Osteoblast (primary cell): ENCODE data around the gene UNC13A. TPM values are rescaled to one million over a fixed set of nuclear protein-coding genes. Genes with fewer than 3 reads are reported as not detected.

Source experiments
- DNase-seq: peaks from one replicate; pipeline ENCODE4 v3.0.0; 2011; ENCODE audit warnings: low spot score, mixed read lengths; ENCODE audit not compliant: insufficient read length; ENCODE audit errors: missing footprints
- H2AFZ ChIP-seq: 2 replicates; pipeline ENCODE4 v1.6.0; 2011; ENCODE audit warnings: mild to moderate bottlenecking, low read length
- H3K27ac ChIP-seq: 2 replicates; pipeline ENCODE4 v1.5.1; 2011; ENCODE audit warnings: mild to moderate bottlenecking, low read depth, low read length, moderate library complexity
- H3K27me3 ChIP-seq: 2 replicates; pipeline ENCODE4 v1.6.0; 2012; ENCODE audit warnings: mild to moderate bottlenecking, control low read depth, inconsistent platforms, low read length, moderate library complexity; ENCODE audit not compliant: insufficient read depth
- H3K36me3 ChIP-seq: 2 replicates; pipeline ENCODE4 v1.5.1; 2011; ENCODE audit warnings: mild to moderate bottlenecking, low read length, control low read depth, moderate library complexity; ENCODE audit not compliant: insufficient read depth
- H3K4me1 ChIP-seq: 2 replicates; pipeline ENCODE4 v1.5.1; 2011; ENCODE audit warnings: mild to moderate bottlenecking, low read length, control low read depth, moderate library complexity; ENCODE audit not compliant: insufficient read depth
- H3K4me2 ChIP-seq: 2 replicates; pipeline ENCODE4 v1.6.0; 2011; ENCODE audit warnings: mild to moderate bottlenecking, low read length; ENCODE audit not compliant: insufficient read depth
- H3K4me3 ChIP-seq: fragments of 200-600 bp; sonication (generic); 3 replicates; pipeline ENCODE4 v1.5.1; 2012; ENCODE audit warnings: mild to moderate bottlenecking, low read length, inconsistent platforms; ENCODE audit not compliant: insufficient read depth
- H3K79me2 ChIP-seq: 2 replicates; pipeline ENCODE4 v1.6.0; 2012; ENCODE audit warnings: mild to moderate bottlenecking, low read length, control low read depth, inconsistent platforms; ENCODE audit not compliant: insufficient read depth
- H3K9me3 ChIP-seq: 2 replicates; pipeline ENCODE4 v1.5.1; 2011; ENCODE audit warnings: low read depth, low read length, control low read depth
- H4K20me1 ChIP-seq: 2 replicates; pipeline ENCODE4 v1.6.0; 2012; ENCODE audit warnings: mild to moderate bottlenecking, low read length, control low read depth; ENCODE audit not compliant: insufficient read depth
- CTCF ChIP-seq: IDR thresholded peaks from 2 replicates; pipeline ENCODE4 v1.5.1; 2011; ENCODE audit warnings: mild to moderate bottlenecking, low read depth, low read length, moderate library complexity; ENCODE audit errors: extremely low read depth
- total RNA-seq: library from RNA; depleted of rRNA; stranded (reverse); fragments of >200 nt; gene quantifications from 2 replicates; pipeline ENCODE4 v1.2.3, GENCODE V29; 2012

The UNC13A gene
- total RNA-seq, 1 donor = under 0.01 TPM

- no peaks in the 10 kb centered on the region for H3K36me3 ChIP-seq
- H3K9me3 ChIP-seq = no peaks in the 10 kb centered on the region
- peak; percentile 51 for DNase-seq
- H3K4me1 ChIP-seq = peaks cover 6% of the 10 kb centered on the region
- no peak overlapping the region for H2AFZ ChIP-seq
- H4K20me1 ChIP-seq = no peaks in the 10 kb centered on the region
- peaks cover 4% of the 10 kb centered on the region for H3K27me3 ChIP-seq
- H3K4me2 ChIP-seq = no peak overlapping the region
- H3K79me2 ChIP-seq = no peaks in the 10 kb centered on the region
- no peak overlapping the region for H3K27ac ChIP-seq
- no peak for TF ChIP-seq CTCF
- H3K4me3 ChIP-seq = no peak overlapping the region
These were observed 11.9 kb downstream of the UNC13A start for GRCh38 chr19:17676295-17676694.

GRCh38 chr19:17673937-17674799 lies 14.0 kb downstream of the UNC13A start:
- Histone ChIP-seq H3K27ac (no peak overlapping the region), H3K36me3 (no peaks in the 10 kb centered on the region), H4K20me1 (no peaks in the 10 kb centered on the region), H3K4me3 (no peak overlapping the region), H2AFZ (no peak overlapping the region), H3K4me1 (no peaks in the 10 kb centered on the region), H3K27me3 (peaks cover 4% of the 10 kb centered on the region), H3K79me2 (no peaks in the 10 kb centered on the region), H3K4me2 (no peak overlapping the region), H3K9me3 (no peaks in the 10 kb centered on the region)
- DNase-seq = peak; percentile 55
- no peak for TF ChIP-seq CTCF

- Histone ChIP-seq H4K20me1 (no peaks in the 10 kb centered on the region), H3K4me1 (no peaks in the 10 kb centered on the region), H3K27me3 (peaks cover 4% of the 10 kb centered on the region), H3K4me2 (no peak overlapping the region), H2AFZ (no peak overlapping the region), H3K9me3 (no peaks in the 10 kb centered on the region), H3K79me2 (no peaks in the 10 kb centered on the region), H3K36me3 (no peaks in the 10 kb centered on the region), H3K27ac (no peak overlapping the region), H3K4me3 (no peak overlapping the region)
- peak; percentile 88 for DNase-seq
- TF ChIP-seq CTCF = no peak
These were observed 16.2 kb downstream of the UNC13A start for GRCh38 chr19:17671906-17672305.

- H2AFZ ChIP-seq = no peak overlapping the region
- H3K9me3 ChIP-seq = peaks cover 4% of the 10 kb centered on the region
- H3K27ac ChIP-seq = no peak overlapping the region
- H3K4me1 ChIP-seq = no peaks in the 10 kb centered on the region
- H4K20me1 ChIP-seq = no peaks in the 10 kb centered on the region
- no peak for TF ChIP-seq CTCF
- no peaks in the 10 kb centered on the region for H3K27me3 ChIP-seq
- no peaks in the 10 kb centered on the region for H3K79me2 ChIP-seq
- peak; percentile 66 for DNase-seq
- no peaks in the 10 kb centered on the region for H3K36me3 ChIP-seq
- H3K4me2 ChIP-seq = no peak overlapping the region
- no peak overlapping the region for H3K4me3 ChIP-seq
These were observed 18.7 kb downstream of the UNC13A start for GRCh38 chr19:17669419-17669818.
